ENCODE data around the gene VTI1A.
"Not testable (repeated sequence)": the region's sequence is repeated elsewhere in the genome, so short reads cannot be mapped to it uniquely, and the experiment has no call there.

The VTI1A gene

GRCh38 chr10:112843623-112844022, 396.6 kb downstream of the VTI1A start:
- DNase-seq: no peak

DNA sequence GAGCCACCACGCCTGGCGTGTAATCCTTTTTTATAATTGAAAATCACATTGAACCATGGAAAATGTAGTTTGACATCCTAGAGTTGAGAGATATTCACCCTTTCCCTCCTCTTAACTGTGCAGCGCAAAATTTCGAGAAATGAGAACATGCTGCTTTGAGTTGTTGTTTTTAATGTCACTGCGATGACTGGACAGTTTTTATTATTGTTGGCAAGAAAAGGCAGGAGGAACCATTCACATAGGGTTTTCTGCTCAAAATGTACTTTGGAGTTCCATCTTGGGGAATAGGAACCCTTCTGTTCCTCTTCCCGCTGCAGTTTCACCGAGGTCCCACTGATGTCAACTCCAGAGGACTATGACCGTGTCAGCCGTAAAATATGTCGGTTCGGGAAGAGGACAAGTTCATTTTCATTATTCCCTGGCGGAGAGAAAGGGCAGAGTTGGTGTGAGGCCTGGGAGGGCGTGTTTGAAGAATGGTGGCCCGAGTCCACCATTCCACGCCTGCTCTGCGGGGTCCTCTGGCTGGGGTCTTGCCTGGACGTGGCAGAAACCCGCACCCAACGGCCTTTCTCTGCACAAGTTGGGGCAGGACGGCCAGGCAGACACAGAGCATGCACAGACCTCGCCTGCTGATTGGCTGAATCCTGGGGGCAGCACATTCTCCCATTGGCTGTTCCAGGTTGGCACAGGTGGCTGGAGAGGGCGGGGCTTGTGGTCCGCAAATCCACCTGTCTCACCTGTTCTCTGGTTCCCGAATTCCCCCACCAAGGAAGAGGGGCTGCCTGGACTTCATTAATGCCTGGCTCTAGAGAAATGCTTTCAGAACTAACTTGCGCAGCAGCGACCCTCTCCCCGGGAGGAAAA, 397.9 kb downstream of the VTI1A start:
- no peak for DNase-seq

DNA sequence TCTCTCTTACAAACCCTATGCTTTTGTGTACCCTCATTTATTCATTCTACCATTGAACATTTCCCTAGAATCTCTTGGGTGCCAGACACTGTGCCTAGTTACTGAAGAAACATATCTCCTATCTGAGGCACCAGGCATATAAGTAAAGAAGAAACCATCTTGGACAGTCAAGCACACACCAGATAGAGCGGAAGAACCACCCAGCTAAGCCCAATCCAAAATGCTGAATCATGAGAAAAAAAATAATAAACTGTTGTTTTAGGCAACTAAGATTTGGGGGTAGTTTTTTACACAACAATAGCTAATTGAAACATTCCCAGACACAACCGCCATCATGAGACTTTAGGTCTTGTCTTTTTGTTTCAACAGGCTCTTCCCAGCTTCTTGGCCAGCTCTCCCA, 400.8 kb downstream of the VTI1A start:
- no peak for DNase-seq

DNA sequence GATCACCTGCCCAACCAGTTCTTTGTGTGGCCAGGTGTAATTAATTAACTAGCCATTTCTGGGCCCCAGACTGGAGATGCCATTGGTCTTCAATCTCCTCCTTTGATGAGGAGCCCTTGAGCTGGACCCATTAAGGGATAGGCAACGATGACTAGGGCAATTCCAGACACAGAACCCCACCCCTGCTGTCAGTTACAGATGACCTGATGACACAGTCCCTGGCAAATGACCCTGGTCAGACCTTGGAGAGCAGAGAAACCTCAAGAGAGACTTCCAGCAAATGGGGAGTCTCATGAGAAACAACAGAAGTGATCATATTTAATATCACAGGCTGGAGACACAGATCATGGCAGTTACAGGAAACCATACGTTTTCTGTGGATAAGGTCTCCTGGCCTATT, 401.2 kb downstream of the VTI1A start:
- DNase-seq: no peak

DNA sequence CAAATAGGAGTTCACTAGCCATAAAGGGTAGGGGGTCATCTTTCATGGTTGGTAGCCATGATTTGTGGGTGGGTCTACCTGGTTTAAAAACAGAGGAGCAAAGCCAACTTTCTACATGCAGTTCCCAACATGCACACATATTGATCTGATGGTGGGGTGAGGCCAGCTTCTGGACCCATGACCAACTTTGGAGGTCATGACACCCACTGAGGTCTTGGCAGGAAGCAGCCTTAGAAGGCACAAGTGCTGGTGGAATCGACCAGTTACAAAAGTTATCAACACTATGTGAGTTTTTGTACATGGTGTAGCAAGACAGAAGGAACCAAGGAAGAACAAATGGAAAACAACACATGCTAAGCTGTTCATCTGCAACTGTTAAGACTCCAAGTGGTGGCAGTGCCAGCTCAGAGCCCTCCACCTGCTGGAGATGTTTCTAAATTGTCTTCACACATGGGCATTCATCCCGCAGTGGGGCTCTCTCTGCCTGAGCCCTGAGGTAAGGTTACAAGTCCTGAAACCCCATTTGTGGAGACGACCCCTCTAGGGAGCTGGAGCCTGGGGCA, 401.9 kb downstream of the VTI1A start:
- DNase-seq: no peak

GRCh38 chr10:112849546-112849945, 402.5 kb downstream of the VTI1A start:
- no peak for DNase-seq

GRCh38 chr10:112851181-112851580, 404.2 kb downstream of the VTI1A start:
- DNase-seq: no peak

- DNase-seq: no peak
These were observed 404.7 kb downstream of the VTI1A start for GRCh38 chr10:112851588-112852211.

DNA sequence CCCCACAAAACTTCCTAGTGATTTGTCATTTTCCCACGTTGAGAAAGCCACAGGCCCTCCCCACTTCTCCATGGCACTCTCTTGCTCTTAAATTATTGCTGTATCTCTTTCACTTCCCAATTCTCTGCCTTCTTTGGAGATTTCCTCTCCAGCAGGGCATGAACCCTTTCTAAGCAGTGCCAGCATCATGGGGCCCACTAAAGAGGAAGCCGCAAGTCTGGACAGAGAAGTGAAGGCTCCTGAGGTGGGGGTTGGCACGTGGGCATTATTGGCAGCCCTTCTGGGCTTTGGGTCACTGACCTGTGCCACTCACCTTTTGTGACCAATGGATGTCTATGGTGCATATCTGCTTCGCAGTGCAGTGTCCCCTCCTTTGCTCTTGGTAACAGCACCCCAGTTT, 405.3 kb downstream of the VTI1A start:
- DNase-seq: no peak

DNA sequence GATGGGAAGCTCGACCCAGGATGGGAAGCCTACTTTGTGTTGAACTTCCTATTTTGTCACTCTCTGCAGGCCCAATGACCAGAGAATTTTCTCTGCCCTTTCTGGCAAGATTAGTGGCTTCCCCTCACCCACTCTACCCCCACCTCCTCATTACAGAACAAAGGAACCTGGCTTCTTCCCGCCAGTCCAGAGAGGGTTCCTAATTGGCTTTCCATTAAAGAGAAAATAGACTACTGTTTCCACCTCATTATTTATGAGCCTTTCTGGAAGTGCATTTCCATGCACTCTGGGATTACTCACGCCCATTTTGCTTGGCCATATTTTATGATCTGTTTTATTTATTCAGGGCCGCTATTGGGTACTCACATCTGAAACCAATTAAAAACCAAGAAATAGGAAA, 408.1 kb downstream of the VTI1A start:
- DNase-seq: no peak

DNA sequence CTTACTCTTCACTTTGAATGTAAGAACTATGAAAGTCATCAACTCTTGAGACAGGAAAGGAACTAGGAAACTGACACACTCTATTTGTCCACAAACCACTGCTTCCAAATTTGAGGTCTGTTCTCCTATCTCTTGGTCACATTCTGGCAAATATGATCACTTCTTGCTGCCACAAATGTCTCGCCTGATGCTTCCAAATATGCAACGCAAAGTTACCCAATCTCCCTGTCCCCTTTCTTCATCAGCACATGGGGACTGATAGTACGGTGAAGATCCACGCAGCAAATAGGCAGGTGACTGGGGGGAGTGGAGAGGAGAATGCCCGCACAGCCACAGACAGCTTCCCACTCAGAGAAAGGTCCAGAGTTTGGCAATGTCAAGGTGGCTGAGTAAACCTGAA, 410.5 kb downstream of the VTI1A start:
- DNase-seq: no peak

DNA sequence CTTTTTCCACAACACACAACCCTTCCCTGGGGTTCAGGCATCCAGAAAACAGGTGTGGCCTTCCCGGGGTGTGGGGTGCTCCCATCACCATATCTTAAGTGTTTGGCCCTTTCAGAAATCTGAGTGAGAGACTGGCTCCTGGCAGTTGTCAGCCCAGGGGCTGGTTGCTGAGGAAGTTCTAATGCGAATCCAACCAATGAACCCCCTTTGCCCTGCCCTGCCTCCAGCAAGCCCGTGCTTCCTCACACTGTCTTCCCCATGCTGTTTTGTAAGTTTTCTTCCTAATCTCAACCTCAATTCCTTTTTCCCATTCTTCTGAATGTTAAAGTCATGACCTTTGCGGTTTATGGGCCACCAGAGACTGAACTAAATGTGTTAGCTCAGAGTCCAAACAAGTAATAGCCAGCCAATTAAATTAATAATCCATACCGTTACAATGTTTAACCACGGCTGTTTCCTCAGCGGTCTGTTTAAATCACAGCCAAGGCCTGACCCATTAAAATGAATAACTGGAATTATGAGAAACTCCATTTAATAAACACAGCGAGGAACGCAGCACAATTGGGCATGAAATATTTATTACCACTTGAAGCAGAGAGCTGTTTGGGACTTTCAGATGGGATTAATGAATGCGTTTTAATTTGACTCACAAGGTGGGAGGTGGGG, 412.1 kb downstream of the VTI1A start:
- no peak for DNase-seq

DNA sequence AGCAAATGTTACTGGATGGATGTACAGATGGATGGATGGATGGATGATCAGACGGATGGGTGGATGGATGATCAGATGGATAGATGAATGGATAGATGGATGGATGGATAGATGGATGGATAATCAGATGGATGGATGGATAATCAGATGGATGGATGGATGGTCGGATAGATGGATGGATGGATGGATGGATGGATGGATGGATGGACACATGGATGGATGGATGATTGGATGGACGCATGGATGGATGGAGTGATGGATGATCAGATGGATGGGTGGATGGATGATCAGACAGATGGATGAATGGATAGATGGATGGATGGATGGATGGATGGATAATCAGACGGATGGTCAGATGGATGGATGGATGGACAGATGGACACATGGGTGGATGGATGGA, 412.8 kb downstream of the VTI1A start:
- no peak for DNase-seq

- DNase-seq: not testable (repeated sequence)
These were observed 416.4 kb downstream of the VTI1A start for GRCh38 chr10:112863461-112863860.
